MM.1S (cell line): ENCODE results near the gene ORAI3.

Source experiments
- DNase-seq: peaks from one replicate; pipeline ENCODE4 v3.0.0-alpha.2; 2015
- H2AFZ ChIP-seq: fragments of 300-600 bp; sonication (generic); 2 replicates; pipeline ENCODE4 v1.6.0; 2016; ENCODE audit warnings: antibody characterized with exemption, low read length
- H3F3A ChIP-seq: fragments of 300-600 bp; sonication (generic); 2 replicates; pipeline ENCODE4 v1.6.1; 2016; ENCODE audit warnings: mild to moderate bottlenecking, antibody characterized with exemption, low read length, moderate library complexity, mixed read lengths; ENCODE audit not compliant: insufficient read depth
- H3K27ac ChIP-seq: fragments of 300-600 bp; sonication (generic); 2 replicates; pipeline ENCODE4 v1.5.1; 2016; ENCODE audit warnings: mild to moderate bottlenecking, low read length
- H3K27me3 ChIP-seq: fragments of 300-600 bp; sonication (generic); replicated peaks from 2 replicates; pipeline ENCODE4 v1.6.0; 2016; ENCODE audit warnings: low read length; ENCODE audit not compliant: insufficient read depth
- H3K36me3 ChIP-seq: fragments of 300-600 bp; sonication (generic); replicated peaks from 2 replicates; pipeline ENCODE4 v1.6.1; 2016; ENCODE audit warnings: mild to moderate bottlenecking, low read length, mixed read lengths; ENCODE audit not compliant: insufficient read depth
- H3K4me1 ChIP-seq: fragments of 300-600 bp; sonication (generic); 2 replicates; pipeline ENCODE4 v1.6.1; 2016; ENCODE audit warnings: low read length, mixed read lengths
- H3K4me2 ChIP-seq: fragments of 300-600 bp; sonication (generic); 2 replicates; pipeline ENCODE4 v1.6.0; 2016; ENCODE audit warnings: low read depth, low read length
- H3K4me3 ChIP-seq: fragments of 300-600 bp; sonication (generic); 2 replicates; pipeline ENCODE4 v1.5.1; 2016; ENCODE audit warnings: low read length, mixed read lengths
- H3K79me2 ChIP-seq: fragments of 300-600 bp; sonication (generic); 2 replicates; pipeline ENCODE4 v1.6.1; 2016; ENCODE audit warnings: mixed run types, low read length, mixed read lengths
- H3K9ac ChIP-seq: fragments of 300-600 bp; sonication (generic); 2 replicates; pipeline ENCODE4 v1.6.1; 2016; ENCODE audit warnings: low read length, mixed read lengths
- H3K9me2 ChIP-seq: fragments of 300-600 bp; sonication (generic); replicated peaks from 2 replicates; pipeline ENCODE4 v1.6.1; 2016; ENCODE audit warnings: mild to moderate bottlenecking, low read length, mixed read lengths; ENCODE audit not compliant: insufficient read depth
- H3K9me3 ChIP-seq: fragments of 300-600 bp; sonication (generic); replicated peaks from 2 replicates; pipeline ENCODE4 v1.6.1; 2016; ENCODE audit warnings: mild to moderate bottlenecking, low read length, mixed read lengths; ENCODE audit not compliant: insufficient read depth
- H4K20me1 ChIP-seq: fragments of 300-600 bp; sonication (generic); 2 replicates; pipeline ENCODE4 v1.6.1; 2016; ENCODE audit warnings: mild to moderate bottlenecking, low read length, moderate library complexity, mixed read lengths; ENCODE audit not compliant: insufficient read depth
- EZH2 ChIP-seq: fragments of 300-600 bp; sonication (generic); optimal IDR thresholded peaks from 2 replicates; pipeline ENCODE3; 2017; ENCODE audit warnings: low read depth, mild to moderate bottlenecking, antibody characterized with exemption, low read length, mixed read lengths
- EZH2phosphoT487 ChIP-seq: fragments of 300-600 bp; sonication (generic); IDR thresholded peaks from 2 replicates; pipeline ENCODE4 v1.6.1; 2018; ENCODE audit warnings: antibody characterized with exemption, low read length
- TF ChIP-seq, protein P1 (sequence below): fragments of 300-600 bp; sonication (generic); IDR thresholded peaks from 2 replicates; pipeline ENCODE4 v1.5.1; 2016; ENCODE audit warnings: antibody characterized with exemption, low read length, mixed read lengths

Gene ORAI3

DNA sequence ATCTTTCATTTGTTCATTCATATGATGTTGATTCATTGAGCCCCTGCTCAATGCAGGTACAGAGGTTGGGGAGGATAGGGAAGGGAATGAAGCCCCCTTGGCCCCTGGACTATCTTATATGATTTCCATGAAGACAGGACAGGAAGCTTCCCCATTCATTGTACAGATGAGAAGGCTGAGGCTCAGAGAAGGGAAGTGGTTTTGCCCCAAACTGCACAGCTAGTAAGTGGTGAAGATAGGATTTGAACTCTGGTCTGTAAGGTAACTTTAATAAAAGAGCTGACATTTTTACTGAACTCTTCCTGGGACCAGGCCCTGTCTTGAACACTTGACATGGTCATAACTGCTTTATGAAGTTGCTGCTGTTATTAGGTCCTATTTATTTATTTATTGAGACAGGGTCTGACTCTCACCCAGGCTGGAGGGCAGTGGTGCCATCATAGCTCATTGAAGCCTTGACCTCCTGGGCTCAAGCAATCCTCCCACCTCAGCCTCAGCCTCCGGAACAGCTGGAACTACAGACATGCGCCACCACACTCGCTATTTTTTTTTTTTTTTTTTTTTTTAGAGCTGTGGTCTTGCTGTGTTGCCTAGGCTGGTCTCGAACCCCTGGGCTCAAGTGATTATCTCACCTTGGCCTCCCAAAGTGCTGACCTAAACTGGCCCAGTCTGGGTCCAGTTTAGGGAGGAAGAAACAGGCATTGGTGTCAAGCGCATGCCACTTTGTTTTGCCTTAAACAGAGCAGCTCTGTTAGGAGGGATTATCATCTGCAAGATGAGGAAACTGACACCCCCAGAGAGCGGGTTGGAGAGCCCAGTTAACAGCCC, 47.5 kb upstream of the ORAI3 start:
- Histone ChIP-seq H3K27ac (no peak overlapping the region), H3K4me3 (peak overlapping the region; percentile 60), H2AFZ (peak overlapping the region; percentile 86), H3K4me1 (peaks cover 8% of the 10 kb centered on the region; the same call in 1 of the 2 replicates), H3K27me3 (no peaks in the 10 kb centered on the region), H3K9me2 (no peaks in the 10 kb centered on the region), H3K36me3 (no peaks in the 10 kb centered on the region), H3K4me2 (peak overlapping the region; percentile 91), H3K9me3 (no peaks in the 10 kb centered on the region), H3K9ac (no peak overlapping the region; the same call in 1 of the 2 replicates), H4K20me1 (no peaks in the 10 kb centered on the region), H3K79me2 (no peaks in the 10 kb centered on the region), H3F3A (no peaks in the 10 kb centered on the region)
- no peak for DNase-seq
- TF ChIP-seq EZH2phosphoT487 (no peak), EZH2 (no peak)
- TF ChIP-seq, protein P1, sequence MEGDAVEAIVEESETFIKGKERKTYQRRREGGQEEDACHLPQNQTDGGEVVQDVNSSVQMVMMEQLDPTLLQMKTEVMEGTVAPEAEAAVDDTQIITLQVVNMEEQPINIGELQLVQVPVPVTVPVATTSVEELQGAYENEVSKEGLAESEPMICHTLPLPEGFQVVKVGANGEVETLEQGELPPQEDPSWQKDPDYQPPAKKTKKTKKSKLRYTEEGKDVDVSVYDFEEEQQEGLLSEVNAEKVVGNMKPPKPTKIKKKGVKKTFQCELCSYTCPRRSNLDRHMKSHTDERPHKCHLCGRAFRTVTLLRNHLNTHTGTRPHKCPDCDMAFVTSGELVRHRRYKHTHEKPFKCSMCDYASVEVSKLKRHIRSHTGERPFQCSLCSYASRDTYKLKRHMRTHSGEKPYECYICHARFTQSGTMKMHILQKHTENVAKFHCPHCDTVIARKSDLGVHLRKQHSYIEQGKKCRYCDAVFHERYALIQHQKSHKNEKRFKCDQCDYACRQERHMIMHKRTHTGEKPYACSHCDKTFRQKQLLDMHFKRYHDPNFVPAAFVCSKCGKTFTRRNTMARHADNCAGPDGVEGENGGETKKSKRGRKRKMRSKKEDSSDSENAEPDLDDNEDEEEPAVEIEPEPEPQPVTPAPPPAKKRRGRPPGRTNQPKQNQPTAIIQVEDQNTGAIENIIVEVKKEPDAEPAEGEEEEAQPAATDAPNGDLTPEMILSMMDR: no peak

DNA sequence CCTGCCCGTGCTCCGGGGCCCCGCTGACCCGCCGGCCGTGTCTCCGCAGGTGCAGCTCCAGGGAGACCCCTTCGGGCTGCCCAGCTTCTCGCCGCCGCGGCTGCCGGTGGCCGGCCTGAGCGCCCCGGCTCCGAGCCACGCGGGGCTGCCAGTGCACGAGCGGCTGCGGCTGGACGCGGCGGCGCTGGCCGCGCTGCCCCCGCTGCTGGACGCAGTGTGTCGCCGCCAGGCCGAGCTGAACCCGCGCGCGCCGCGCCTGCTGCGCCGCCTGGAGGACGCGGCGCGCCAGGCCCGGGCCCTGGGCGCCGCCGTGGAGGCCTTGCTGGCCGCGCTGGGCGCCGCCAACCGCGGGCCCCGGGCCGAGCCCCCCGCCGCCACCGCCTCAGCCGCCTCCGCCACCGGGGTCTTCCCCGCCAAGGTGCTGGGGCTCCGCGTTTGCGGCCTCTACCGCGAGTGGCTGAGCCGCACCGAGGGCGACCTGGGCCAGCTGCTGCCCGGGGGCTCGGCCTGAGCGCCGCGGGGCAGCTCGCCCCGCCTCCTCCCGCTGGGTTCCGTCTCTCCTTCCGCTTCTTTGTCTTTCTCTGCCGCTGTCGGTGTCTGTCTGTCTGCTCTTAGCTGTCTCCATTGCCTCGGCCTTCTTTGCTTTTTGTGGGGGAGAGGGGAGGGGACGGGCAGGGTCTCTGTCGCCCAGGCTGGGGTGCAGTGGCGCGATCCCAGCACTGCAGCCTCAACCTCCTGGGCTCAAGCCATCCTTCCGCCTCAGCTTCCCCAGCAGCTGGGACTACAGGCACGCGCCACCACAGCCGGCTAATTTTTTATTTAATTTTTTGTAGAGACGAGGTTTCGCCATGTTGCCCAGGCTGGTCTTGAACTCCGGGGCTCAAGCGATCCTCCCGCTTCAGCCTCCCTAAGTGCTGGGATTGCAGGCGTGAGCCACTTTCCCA, 46.6 kb upstream of the ORAI3 start:
- peak overlapping the region; percentile 99 for H2AFZ ChIP-seq
- peak overlapping the region; percentile 60 for H3K4me3 ChIP-seq
- peak overlapping the region; percentile 91 for H3K4me2 ChIP-seq
- TF ChIP-seq, protein P1: no peak
- TF ChIP-seq EZH2 (no peak), EZH2phosphoT487 (no peak)
- no peaks in the 10 kb centered on the region for H3K27me3 ChIP-seq
- H4K20me1 ChIP-seq: no peaks in the 10 kb centered on the region
- no peak overlapping the region for H3K27ac ChIP-seq
- peak; percentile 51 for DNase-seq
- H3K9me3 ChIP-seq: no peaks in the 10 kb centered on the region
- H3K36me3 ChIP-seq: no peaks in the 10 kb centered on the region
- peak overlapping the region; percentile 53; the same call in 1 of the 2 replicates for H3K9ac ChIP-seq
- H3K9me2 ChIP-seq: no peaks in the 10 kb centered on the region
- no peaks in the 10 kb centered on the region for H3F3A ChIP-seq
- no peaks in the 10 kb centered on the region for H3K79me2 ChIP-seq
- peaks cover 5% of the 10 kb centered on the region; the same call in 1 of the 2 replicates for H3K4me1 ChIP-seq

DNA sequence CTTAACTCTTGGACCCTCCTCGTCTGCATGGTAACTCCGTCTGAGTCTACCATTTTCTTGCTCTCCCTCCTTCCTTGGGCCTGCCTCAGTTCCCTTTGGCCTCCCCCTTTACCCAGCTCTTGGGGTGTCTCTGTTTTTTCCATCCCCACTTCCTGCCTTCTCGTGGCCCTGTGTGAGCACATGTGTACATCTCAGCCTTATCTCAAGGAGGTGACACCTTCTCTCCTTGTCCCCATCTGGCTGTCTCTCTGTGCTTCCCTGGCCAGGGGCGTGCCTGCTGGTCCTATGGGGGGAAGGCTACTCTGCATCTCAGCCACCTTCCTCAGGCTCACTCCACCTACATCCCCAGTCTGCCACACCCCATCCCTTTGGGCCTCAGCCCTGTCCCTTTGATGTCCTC, 45.9 kb upstream of the ORAI3 start:
- Histone ChIP-seq H3K9me3 (no peaks in the 10 kb centered on the region), H4K20me1 (no peaks in the 10 kb centered on the region), H3K27ac (no peak overlapping the region), H3K36me3 (no peaks in the 10 kb centered on the region), H3F3A (no peaks in the 10 kb centered on the region), H3K4me3 (no peak overlapping the region), H3K9ac (no peak overlapping the region), H3K79me2 (no peaks in the 10 kb centered on the region), H3K4me1 (0 out of 2 replicates have a peak, but pooled peaks cover 3% of the 10 kb centered on the region), H3K9me2 (no peaks in the 10 kb centered on the region), H2AFZ (peak overlapping the region; percentile 99; the same call in 1 of the 2 replicates), H3K27me3 (no peaks in the 10 kb centered on the region), H3K4me2 (no peak overlapping the region)
- TF ChIP-seq EZH2 (no peak), EZH2phosphoT487 (no peak)
- TF ChIP-seq, protein P1: no peak
- DNase-seq: no peak
